HG03354 (cell line): ENCODE results near the gene XYLT2.

Source experiments
- ATAC-seq: cut with Tn5 transposase; IDR thresholded peaks from one replicate; pipeline ENCODE4 v1.9.1; 2021; ENCODE audit warnings: mild to moderate bottlenecking; ENCODE audit not compliant: unreplicated experiment, poor library complexity, severe bottlenecking

XYLT2 gene

GRCh38 chr17:50347117-50347893 is 1.4 kb downstream of the XYLT2 start:
- ATAC-seq, result no peak

- no peak for ATAC-seq
Observed at GRCh38 chr17:50347894-50348291, 2.0 kb downstream of the XYLT2 start.

DNA sequence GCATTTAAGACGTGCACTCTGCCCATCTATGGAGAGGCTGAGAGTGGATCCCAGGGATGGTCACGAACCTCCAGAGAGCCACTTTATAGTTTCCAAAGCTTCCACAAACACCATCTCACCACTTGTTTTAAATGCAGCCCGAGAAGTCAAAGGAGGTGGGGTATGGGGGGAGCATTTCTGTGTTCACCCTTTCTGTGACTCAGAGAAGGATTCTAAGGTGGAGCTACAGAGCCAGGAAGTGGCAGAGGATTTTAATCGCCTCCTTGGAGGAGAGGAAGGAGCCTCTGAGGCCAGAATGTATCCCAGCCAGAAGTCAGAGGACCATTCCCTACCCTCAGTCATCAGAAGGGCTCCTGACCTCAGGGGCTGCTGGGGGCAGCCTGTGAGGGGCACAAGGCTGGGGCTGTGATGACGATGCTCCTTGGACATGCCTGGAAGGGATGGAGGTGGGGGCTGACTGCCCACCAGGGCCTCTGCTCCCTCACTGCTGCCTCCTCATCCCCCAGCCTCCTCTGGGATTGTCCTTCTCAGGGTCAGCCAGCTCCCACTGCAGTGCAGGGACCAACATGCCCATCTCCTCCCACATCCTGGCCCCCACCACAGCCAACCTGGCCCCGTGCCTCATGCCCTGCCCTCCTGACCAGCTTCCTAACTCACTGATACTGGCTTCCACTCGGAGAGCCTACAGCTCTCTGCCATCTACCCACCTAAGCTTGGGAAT is 2.8 kb downstream of the XYLT2 start:
- ATAC-seq, result no peak

- no peak for ATAC-seq
Observed at GRCh38 chr17:50349243-50349600, 3.3 kb downstream of the XYLT2 start.

DNA sequence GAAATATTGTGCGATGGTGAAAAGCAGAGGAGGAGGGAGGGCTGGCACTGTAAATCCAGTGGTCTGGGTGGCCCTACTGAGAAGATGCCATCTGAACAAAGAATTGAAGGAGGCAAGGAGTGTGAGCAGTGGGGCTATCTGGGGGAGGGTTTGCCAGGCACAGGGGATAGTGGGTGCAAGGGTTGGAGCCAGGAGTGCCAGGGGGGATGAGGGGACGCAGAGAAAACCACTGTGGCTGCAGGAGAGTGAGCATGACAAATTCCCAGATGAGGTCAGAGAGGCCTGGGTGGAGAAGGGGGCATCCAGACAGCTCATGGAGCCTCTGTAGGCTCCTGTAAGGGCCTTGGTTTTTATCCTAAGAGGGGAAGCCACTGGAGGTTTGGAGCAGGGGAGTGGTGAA is 4.8 kb downstream of the XYLT2 start:
- no peak for ATAC-seq

GRCh38 chr17:50352072-50352692 is 6.3 kb downstream of the XYLT2 start:
- no peak for ATAC-seq

GRCh38 chr17:50352693-50353599 is 7.0 kb downstream of the XYLT2 start:
- ATAC-seq, result no peak

- no peak for ATAC-seq
Observed at GRCh38 chr17:50353600-50354195, 7.8 kb downstream of the XYLT2 start.

GRCh38 chr17:50354198-50354597 is 8.3 kb downstream of the XYLT2 start:
- ATAC-seq, result no peak

GRCh38 chr17:50354776-50355175 is 8.8 kb downstream of the XYLT2 start:
- no peak for ATAC-seq

DNA sequence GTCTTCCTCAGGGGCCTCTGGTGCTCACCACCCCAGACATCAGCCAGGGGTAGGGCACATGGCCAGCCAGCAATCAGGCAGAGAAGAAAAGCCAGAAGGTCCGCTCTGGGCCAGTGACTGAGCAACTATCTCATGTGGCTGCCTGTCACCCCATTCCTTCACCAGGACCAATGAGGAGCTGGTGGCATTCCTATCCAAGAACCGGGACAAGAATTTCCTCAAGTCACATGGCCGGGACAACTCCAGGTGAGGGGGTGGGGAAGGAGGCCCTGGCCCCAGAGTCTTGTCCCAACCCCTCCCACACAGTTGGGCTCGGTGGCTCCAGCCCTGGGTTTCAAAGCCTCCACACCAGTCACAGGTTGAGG is 9.4 kb downstream of the XYLT2 start:
- no peak for ATAC-seq

- no peak for ATAC-seq
Observed at GRCh38 chr17:50355701-50356341, 9.9 kb downstream of the XYLT2 start.

GRCh38 chr17:50356418-50356817 is 10.5 kb downstream of the XYLT2 start:
- no peak for ATAC-seq

GRCh38 chr17:50356892-50357510 is 11.1 kb downstream of the XYLT2 start:
- no peak for ATAC-seq

DNA sequence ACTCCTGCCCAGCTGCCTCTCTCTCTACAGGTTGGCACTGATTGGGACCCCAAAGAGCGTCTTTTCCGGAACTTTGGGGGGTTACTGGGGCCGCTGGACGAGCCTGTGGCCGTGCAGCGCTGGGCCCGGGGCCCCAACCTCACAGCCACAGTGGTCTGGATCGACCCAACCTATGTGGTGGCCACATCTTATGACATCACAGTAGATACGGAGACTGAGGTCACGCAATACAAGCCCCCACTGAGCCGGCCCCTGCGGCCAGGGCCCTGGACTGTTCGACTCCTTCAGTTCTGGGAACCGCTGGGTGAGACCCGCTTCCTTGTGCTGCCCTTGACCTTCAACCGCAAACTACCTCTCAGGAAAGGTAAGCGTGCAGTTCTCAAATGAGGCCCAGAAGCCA is 12.3 kb downstream of the XYLT2 start:
- ATAC-seq, result no peak

DNA sequence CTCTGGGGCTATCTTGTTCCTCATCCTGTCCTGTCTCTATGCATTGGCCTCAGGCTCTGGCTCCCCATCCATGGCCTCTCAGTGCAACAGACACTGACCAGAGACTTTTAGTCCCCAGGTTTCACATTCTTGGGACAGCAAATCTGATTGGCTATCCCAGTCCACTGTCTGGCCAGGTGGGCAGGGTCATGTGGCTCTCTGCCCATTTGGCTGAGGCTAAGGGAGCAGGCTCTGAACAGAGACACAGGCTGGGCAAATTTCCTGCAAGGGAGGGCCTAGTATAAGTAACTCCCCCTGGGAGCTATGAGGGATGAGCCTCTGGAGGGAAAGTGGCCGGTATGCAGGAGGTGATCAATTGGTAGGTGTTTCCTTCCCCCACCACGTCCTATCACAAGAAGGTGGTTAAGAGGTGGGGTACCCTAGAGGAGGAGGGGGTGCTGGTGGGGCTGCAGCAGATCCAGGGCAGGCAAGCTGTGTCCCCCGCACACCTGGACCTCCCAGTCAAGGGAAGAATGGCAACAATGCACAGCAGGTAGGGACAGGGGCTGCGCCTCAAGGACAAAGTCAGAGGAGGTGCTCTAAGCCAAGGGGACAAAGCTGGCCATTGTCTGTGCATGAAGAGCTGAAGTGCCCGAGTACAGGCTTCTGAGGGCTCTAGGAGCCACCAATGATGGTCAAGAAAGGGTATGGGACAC is 13.2 kb downstream of the XYLT2 start:
- ATAC-seq, result no peak

DNA sequence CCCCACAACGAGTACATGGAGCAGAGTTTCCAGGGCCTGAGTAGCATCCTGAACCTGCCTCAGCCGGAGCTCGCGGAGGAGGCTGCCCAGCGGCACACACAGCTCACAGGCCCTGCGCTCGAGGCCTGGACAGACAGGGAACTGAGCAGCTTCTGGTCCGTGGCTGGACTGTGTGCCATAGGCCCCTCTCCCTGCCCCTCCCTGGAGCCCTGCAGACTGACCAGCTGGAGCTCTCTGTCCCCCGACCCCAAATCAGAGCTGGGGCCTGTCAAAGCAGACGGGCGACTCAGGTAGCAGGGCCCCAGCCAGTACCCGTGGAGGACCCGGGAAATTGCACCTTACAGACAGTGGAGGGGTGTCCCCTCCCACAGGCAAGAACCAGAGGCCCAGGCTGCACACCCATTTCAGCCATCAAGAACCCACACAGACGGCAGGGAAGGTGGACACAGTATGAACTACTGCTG is 14.1 kb downstream of the XYLT2 start:
- no peak for ATAC-seq

- no peak for ATAC-seq
Observed at GRCh38 chr17:50360486-50361115, 14.7 kb downstream of the XYLT2 start.
